ENCODE measurements around the gene PAFAH1B2.
"Not testable (repeated sequence)": the region's sequence is repeated elsewhere in the genome, so short reads cannot be mapped to it uniquely, and the experiment has no call there.

Gene PAFAH1B2

DNA sequence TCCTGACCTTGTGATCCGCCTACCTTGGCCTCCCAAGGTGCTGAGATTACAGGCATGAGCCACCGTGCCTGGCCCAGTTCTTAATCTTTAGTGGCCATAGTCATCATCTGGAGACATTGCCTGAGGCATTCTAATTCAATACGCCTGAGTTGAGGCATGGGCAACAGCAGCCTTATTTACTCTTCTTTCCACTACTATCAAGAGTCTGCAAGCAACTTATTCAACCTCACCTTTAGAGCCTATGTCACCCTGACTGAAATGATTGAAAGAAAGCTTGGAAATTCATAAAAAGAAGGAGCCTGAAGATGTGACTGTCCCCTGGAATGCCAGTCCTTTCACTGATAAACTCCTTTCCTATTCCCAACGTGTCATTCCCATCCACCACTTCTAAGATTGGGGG is 15.8 kb upstream of the PAFAH1B2 start:
- DNase-seq: no peak

DNA sequence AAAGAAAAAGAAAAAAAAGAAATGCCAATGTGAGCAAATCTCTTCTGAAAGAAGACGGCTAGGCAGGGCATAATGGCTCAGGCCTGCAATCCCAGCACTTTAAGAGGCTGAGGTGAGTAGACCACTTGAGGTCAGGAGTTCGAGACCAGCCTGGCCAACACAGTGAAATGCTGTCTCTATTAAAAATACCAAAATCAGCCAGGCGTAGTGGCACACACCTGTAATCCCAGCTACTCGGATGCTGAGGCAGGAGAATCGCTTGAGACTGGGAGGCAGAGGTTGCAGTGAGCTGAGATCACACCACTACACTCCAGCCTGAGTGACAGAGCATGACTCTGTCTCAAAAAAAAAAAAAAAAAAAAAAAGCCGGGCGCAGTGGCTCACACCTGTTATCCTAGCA is 13.7 kb upstream of the PAFAH1B2 start:
- DNase-seq: not testable (repeated sequence)

DNA sequence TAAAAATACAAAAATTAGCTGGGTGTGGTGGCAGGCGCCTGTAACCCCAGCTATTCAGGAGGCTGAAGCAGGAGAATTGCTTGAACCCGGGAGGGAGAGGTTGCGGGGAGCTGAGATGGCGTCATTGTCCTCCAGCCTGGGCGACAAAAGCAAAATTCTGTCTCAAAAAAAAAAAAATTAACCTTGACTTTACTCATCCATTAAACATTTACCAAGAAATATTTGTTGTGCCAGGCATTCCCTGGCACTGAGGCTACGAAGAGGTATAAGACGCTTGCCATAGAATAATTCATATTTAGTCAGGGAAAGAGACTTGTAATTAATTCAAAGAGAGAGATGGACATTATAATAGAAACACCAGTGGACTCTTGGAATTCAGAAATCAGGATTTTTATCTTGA is 13.2 kb upstream of the PAFAH1B2 start:
- no peak for DNase-seq

DNA sequence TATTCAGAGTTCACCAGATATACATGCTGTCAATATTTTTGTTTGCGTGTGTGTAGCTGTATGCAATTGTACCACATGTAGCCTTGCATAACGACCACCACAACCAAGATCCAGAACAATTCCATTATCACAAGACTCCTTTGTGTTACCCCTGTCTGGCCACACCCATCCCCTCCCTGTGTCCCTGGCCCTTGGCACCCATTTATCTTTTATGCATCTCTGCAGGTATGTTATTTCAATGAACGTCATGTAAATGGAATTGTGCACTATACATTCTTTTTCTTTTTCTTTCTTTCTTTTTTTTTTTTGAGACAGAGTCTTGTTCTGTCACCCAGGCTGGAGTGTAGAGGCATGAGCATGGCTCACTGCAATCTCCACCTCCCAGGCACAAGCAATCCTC is 9.7 kb upstream of the PAFAH1B2 start:
- no peak for DNase-seq

DNA sequence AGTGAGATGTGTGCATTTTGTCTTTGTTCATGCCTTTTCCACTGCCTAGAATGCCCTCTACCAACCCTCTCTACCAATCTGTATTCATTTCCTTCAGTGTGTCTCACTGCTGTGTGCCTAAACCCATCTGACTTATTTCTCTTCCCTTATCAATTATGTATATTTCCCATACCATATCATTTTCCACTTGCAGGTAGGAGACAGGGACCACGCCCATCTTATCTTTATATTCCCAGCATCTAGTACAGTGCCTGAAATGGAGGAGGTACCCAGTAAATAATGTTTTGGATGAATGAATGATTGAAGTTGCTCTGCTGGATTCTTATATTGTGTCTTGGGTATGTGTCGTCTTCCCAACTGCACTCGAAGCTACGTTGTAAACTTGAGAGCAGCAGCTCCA is 9.1 kb upstream of the PAFAH1B2 start:
- not testable (repeated sequence) for DNase-seq

DNA sequence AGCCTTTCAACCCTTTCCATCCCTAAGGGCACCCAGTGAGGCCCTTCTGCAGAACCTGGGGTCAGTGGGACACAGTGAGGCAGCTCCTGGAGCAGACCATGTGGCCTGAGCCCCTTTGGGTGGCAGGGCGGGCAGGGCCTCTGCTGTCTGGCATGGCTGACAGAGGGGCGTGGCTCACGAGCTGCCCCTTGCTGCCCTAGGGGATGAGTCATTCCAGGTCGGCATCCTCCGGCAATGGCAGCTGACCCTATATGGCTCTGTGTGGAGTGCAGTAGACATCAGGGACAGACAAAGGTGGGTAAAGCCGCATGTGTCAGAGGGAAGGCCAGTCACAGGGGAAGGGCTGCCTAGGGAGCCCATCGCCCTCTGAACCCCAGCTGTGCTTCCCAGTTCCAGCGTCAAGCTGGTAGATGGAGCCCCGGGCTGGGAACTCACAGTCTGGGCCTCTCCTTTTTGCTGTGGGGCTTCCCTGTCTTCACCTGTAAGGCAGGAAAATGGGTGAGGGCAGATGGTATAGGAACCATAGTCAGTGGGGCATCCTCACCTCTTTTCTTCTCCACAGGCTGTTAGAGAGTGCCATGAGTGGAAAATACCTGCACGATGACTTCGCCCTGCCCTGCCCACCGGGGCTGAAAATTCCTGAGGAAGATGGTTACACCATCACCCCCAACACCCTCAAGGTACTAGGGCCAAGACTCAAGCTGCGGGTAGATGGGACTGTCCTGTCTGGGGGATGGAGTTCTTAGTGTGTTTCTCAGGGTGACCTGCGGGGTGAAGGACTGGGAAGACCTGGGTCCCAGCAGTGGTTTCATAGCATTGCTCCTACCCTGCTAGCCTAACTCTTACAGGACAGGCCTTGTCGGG is 6.6 kb upstream of the PAFAH1B2 start:
- DNase-seq: not testable (repeated sequence)

DNA sequence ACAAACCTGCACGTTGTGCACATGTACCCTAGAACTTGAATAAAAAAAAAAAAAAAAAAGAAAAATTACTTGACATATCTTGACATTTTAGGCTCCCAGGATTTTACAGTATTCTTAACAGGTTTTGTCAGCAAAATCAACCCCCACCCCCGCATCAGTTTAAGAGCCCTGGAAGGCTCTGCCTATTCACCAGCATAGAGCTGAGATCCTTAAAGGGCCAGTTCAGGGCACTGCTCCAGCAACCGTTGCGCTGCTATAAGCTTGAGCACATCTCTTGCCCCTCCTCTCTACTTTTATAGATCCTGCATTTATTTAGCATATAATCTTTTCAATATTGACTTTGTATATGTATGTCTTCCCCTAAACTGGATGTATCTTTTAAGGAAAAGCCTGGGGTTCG is 697 bp upstream of the PAFAH1B2 start:
- DNase-seq: peak; percentile 2

DNA sequence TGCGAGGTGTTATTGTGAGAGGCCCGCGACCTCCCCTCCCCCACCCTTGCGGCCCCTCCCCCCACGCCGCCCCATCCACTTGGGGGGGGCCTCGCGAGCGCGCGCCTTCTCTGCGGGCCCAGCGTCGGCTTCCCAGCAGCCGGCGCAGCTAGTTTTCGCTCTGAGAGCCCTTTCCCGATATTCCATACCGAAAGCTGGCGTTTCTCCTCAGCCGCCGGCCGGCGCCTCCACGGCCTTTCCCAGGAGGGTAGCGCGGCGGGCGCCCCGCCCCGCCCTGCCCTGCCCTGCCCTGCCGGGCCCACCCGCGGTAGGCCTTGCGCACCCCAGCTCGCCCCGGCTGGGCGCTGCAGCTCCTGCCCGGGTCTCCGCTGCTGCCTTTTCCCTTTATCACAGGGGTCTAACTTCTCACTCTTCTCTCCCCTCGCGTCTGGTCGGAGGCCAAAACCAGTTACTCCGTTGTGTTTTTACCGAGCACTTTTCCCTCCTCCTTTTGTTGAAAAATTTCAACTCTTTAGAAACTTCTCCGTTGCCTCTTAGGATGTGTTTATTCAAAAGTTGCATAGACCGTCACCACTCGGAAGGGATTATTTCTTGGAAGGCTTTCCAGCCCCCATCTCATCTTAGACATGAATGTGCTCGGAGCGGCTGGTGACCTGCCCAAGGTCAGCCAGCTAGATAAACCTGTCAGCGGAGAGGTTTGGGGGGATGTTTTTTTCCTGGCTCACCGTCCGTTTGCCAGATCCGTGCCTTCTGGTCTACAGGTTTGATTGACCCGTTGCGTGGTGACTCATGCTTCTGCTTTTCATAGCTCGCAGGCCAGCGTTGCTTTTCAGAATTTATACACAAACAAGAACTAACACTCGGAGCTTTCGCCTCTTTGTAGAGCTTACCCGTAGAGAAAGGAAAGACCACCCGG is 648 bp downstream of the PAFAH1B2 start:
- no peak for DNase-seq

DNA sequence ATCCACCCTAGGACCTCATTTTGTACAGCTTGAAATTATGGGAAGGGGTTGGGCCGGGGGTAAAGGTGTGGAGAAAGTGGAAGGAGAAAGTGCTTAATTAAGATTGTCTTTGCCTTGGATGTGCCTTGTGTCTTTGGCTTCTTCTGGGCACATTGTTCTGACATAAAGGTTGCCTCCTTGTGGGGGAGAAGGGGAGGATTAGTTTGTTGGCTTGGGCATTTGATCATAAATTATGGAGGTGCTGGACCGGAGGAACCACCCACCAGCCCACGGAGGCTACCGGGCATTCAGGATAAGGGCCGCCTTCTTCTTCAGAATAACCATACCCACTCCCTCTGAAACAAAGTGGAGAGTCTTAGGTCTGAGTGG is 1.3 kb downstream of the PAFAH1B2 start:
- peak; percentile 2 for DNase-seq

DNA sequence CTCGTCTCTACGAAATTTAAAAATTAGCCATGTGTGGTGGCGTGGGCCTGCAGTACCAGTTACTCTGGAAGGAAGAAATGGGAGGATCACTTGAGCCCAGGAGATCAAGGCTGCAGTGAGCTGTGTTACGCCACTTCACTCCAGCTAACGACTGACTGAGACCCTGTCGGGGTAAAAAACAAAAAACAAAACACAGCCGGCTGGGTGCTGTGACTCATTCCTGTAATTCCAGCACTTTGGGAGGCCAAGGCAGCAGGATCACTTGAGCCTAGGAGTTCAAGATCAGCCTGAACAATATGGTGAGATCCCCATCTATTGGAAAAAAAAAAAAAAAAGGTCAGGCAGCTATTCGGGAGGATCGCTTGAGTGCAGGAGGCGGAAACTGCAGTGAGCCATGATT is 2.4 kb downstream of the PAFAH1B2 start:
- no peak for DNase-seq

DNA sequence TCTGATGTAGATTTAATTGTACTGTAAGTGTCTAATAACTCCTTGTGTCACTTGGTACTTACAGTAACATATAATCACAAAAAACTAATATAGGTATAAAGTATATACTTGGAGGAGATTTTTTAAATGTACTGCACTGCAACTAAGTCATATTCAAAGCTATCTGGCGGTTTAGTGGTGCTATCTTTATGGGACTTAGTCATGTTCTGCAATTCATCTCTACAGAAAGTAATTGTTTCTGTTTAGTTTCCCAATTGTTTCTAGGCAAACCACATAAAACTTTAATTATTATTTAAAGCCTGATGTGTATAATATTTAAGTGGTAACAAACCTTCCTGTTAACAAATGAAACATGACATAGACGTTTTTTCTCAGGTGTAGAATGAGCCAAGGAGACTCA is 8.0 kb downstream of the PAFAH1B2 start:
- DNase-seq: no peak

DNA sequence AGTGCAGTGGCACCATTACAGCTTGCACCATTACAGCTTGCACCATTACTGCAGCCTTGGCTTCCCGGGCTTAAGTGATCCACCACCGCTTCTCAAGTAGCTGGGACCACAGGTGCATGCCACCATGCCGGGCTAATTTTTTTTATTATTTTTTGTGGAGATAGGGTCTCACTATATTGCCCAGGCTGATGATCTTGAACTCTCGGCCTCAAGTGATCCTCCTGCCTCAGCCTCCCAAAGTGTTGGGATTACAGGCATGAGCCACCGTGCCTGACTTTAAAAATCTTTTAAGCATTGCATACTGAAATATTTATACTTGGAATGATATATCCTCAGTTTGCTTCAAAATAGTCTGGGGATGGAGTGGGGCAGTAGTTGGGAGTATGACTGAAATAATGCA is 10.4 kb downstream of the PAFAH1B2 start:
- DNase-seq: no peak

DNA sequence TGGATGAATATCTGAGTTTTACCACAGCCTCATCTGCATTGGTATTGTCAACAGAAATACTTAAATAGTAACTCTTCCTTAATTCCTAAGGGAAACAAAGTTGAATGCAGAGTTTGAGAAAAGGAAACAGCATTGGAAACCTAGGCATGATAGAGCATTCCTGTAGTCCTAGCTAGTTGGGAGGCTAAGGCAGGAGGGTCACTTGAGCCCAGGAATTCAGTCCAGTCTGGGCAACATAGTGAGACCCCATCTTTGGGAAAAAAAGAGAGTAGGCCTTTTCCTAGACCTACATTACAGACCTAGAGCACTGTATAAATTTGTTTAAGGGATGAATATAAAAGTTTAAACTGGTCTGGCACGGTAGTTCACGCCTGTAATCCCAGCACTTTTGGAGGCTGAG is 13.4 kb downstream of the PAFAH1B2 start:
- no peak for DNase-seq

DNA sequence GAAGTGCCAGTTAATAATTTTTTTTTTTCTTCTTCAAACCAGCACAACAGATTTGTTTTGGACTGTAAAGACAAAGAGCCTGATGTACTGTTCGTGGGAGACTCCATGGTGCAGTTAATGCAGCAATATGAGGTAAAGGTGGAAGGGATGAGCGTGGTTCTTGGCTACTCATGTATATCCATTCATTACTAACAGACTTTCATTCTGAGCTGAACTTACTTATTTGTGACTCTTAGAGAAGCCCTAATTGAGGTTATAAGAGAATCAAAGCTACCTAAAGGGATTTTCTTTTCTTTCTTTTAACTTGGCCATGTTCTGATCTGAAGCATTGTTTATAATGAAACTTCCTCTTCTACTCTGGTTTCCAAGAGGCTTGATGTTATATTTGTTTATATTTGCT is 15.8 kb downstream of the PAFAH1B2 start:
- DNase-seq: no peak

DNA sequence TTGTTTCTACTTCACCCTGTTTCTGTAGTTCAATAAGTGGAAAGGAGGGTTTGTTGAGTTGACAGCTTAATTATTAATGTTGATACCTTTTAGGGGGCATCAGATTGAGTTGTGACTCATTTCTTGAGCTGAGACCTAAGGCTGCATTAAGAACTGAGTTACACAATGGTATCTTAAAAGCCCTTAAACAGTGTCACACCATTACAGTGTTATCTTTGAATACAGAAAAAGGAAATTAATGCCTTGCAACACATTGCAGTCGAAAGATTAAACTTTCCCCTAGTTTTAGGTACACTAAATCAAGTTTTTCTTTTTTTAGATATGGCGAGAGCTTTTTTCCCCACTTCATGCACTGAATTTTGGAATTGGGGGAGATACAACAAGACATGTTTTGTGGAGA is 16.7 kb downstream of the PAFAH1B2 start:
- no peak for DNase-seq

DNA sequence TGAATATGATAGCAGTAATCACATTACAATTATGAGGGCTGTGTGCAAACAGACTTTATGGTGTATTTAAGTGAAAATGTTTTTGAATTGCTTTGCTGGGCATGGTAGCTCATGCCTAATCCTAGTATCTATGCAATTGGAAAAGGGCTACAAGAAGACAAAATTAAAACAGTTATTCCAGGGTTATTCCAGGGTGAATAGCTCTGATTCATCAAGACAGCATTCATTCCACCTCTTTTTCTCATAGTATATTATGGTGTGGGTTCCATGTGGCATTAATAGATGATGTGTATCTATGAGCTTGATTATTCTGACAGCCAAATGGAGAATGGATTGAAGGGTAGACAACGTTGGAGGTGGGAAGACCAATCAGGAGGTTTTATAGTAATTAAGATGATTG is 22.4 kb downstream of the PAFAH1B2 start:
- no peak for DNase-seq

DNA sequence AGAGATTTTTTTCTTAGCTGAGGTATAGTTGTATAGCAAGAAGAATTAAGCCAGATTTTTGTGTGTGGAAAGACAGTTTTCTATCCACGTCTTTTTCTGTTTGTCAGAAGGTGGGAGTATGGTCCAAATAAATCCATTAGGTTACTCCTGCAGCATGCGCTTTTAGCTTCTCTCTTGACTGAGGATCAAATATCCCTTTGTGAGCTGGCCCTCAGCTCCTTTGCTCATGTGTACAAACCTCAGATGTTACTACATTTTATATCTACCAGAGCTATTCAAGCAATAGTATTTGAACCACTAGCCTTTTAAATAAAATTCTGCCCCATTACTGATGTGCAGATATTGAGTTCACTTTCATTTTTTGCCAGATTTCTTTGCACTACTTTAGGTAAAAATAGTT is 25.6 kb downstream of the PAFAH1B2 start:
- DNase-seq: no peak

DNA sequence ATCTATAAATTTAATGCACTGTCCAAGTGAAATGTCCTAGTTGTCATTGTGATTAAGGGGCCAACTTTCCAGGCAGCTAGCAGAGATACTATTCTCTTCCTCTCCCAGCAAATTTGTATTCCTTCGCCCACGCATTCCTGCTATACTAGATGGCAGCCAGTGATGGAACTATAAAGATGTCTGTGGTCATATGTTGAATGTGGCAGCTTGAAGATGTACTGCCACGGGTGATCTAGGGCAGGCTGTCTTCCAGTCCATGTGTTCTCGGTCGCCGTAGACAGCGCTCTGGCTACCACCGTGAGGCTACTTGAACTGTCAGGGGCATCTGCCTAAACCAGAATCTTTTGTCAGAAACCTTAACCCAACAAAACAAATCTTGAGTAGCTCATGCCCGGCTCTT is 26.1 kb downstream of the PAFAH1B2 start:
- DNase-seq: no peak

DNA sequence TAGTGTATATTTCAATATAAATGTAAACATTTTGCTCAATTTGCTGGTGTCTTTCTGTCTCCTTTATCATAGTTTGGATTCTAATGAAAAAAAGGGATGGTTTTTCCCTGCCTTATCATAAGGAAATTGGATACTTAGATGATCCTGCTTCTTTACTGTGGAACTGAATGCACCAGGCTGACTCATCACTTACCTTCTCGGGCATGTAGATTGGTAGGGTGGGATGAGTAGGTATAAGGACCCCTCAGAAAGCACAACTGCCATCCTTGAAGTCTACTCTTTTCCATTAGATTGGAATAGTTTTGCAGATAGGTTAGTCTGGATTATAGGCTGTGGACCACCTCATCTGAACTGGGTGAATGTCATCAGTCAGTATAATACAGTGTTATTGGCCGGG is 26.9 kb downstream of the PAFAH1B2 start:
- no peak for DNase-seq

DNA sequence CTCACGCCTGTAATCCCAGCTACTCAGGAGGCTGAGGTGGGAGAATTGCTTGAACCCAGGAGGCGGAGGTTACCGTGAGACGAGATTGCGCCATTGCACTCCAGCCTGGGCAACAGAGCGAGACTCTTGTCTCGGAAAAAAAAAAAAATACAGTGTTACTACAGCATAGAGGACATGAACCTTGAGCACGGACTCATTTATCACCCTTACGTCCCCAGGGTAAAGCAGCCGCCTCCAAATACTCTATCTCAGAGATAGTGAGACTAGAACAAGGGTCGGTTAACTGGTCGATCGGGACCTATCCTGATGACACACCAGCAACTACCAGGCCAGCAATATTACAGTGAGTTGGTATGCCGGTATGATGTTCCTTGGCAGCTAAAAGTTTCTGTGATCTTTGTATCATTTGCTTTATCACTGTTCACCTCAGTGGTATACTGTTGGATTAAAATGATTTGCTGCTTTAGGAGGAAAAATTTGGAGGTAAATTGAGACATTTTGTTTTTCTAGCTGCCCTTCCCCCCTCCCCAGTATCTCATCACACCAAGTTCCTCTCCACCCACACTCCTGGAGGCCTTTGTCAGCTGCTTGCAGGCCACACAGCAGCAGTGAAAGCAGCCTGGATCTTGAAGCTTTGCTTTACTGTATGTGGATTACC is 27.4 kb downstream of the PAFAH1B2 start:
- DNase-seq: no peak

DNA sequence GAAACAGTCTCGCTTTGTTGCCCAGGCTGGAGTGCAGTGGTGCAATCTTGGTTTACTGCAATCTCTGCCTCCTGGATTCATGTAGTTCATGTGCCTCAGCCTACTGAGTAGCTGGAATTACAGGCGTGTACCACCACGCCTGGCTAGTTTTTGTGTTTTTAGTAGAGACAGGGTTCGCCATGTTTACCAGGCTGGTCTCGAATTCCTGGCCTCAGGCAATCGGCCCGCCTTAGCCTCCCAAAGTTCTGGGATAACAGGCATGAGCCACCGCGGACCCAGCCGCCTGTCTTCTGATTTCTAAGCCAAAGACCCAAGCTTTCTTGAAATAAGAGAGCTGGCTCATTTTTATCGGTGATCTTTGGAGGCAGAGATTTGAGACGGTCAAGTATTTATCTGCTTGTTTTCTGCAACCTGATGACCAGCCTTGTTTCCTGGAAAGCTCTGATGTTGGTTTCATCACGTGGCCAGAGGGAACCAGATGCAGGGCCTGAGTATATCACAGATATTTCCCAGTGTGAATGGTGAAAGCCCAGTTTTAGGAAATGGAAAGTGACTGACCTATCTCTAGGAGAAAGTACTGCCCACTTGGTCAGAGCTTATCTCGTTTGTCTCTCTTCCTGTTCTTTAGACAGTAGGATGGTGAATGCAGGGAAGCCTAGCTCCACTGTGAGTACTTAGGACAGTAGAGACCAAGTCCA is 28.8 kb downstream of the PAFAH1B2 start:
- DNase-seq: no peak

DNA sequence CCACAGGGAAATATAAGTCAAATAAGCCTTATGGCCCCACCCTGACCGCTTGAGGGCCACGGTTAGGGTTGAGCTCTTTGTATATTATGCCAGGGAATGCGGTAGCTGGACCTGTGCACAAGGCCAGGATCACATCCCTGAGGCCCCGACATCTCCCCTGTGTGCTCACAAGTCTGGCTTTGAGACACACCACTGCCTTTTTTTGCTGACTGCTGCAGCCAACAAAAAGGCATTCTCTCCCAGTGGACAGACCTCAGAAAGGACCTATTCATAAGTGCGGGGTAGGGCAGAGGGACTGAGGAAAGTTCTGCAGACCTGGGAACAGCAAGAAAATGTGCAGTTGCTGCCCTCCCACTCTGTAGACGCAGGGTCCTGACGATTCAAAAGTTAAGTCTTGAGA is 31.0 kb downstream of the PAFAH1B2 start:
- no peak for DNase-seq

DNA sequence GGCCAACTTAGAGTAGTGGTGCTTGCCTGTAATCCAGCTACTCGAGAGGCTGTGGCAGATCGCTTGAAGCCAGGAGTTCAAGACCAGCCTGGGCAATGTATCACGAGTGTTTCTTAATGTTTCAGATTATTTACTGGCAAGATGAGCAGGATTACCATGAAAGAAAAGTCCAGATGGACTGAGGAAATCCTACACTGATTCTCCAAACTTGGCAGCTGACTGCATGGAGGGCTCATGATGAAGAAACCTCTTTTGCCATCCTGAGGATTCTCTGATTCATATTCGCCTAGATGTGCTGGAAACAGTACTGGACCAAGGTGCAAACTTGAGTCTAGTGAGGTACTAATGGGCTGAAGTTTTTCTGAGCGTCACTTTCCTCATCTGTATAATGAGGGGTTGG is 31.7 kb downstream of the PAFAH1B2 start:
- DNase-seq: no peak

Data from DMS 273 treated with DMSO at 0.1 percent for 48 hours (cell line).